Thymus (tissue), 11 donors: ENCODE data around the gene CNR1. TPM values are rescaled to one million over a fixed set of nuclear protein-coding genes. Genes with fewer than 3 reads are reported as not detected.
A peak's percentile ranks its signal among the peaks of the same experiment; 100 is the strongest.

ENCODE experiments used
- DNase-seq, 9 donors: peaks; one replicate each; pipeline ENCODE4 v3.0.0-alpha.2; 2013; ENCODE audit warnings: low spot score in 9 of 9, low read depth in 6 of 9, missing footprints in 1 of 9
- H3K27ac ChIP-seq, 2 donors: one replicate each; pipeline ENCODE4 v1.5.1; 2013; ENCODE audit warnings: control low read depth in 1 of 2, low read depth in 1 of 2, low read length in 1 of 2, mild to moderate bottlenecking in 1 of 2, moderate library complexity in 1 of 2
- H3K27me3 ChIP-seq, 2 donors: one replicate each; pipeline ENCODE4 v1.5.1; 2013; ENCODE audit warnings: low read length in 1 of 2; ENCODE audit not compliant: control insufficient read depth in 2 of 2, insufficient read depth in 1 of 2
- H3K36me3 ChIP-seq, 2 donors: one replicate each; pipeline ENCODE4 v1.5.1; 2013; ENCODE audit warnings: low read length in 1 of 2, mild to moderate bottlenecking in 1 of 2, moderate library complexity in 1 of 2; ENCODE audit not compliant: control insufficient read depth in 2 of 2, insufficient read depth in 2 of 2
- H3K4me1 ChIP-seq, 2 donors: one replicate each; pipeline ENCODE4 v1.5.1; 2013; ENCODE audit warnings: low read length in 2 of 2; ENCODE audit not compliant: control insufficient read depth in 2 of 2, insufficient read depth in 2 of 2
- H3K4me3 ChIP-seq, 2 donors: one replicate each; pipeline ENCODE4 v1.5.1; 2013; ENCODE audit warnings: low read length in 2 of 2, control low read depth in 1 of 2, mild to moderate bottlenecking in 1 of 2
- H3K9me3 ChIP-seq, 2 donors: one replicate each; pipeline ENCODE4 v1.5.1; 2013; ENCODE audit warnings: low read length in 1 of 2, mild to moderate bottlenecking in 1 of 2; ENCODE audit not compliant: control insufficient read depth in 2 of 2, insufficient read depth in 1 of 2
- WGBS: extraction: QIAGEN DNeasy Blood & Tissue Kit; methylation state at CpG from one replicate; pipeline ENCODE4 v1.1.7; 2013; 5-methylcytosine and 5-hydroxymethylcytosine counted together
- polyA plus RNA-seq: library from polyadenylated mRNA; stranded (reverse); fragments of 200-250 nt; gene quantifications from one replicate; pipeline ENCODE4 v1.2.3, GENCODE V29; 2013
- total RNA-seq: library from RNA; stranded (reverse); fragments of 120-200 nt; gene quantifications from one replicate; pipeline ENCODE4 v1.2.4, GENCODE V29; 2013
- donor health status: healthy.

Gene CNR1
- total and polyA plus RNA-seq, 2 donors = 0.90 to 2.6 TPM

GRCh38 chr6:88133718-88134117 is 32.4 kb downstream of the CNR1 start:
- WGBS = 81% methylated on average over 1 of the region's 1 CpG
- no peak overlapping the region for H3K4me3 ChIP-seq
- H3K27me3 ChIP-seq = no peaks in the 10 kb centered on the region
- no peaks in the 10 kb centered on the region for H3K36me3 ChIP-seq
- H3K9me3 ChIP-seq = no peaks in the 10 kb centered on the region
- no peaks in the 10 kb centered on the region for H3K4me1 ChIP-seq
- no peak for DNase-seq
- no peak overlapping the region for H3K27ac ChIP-seq

DNA sequence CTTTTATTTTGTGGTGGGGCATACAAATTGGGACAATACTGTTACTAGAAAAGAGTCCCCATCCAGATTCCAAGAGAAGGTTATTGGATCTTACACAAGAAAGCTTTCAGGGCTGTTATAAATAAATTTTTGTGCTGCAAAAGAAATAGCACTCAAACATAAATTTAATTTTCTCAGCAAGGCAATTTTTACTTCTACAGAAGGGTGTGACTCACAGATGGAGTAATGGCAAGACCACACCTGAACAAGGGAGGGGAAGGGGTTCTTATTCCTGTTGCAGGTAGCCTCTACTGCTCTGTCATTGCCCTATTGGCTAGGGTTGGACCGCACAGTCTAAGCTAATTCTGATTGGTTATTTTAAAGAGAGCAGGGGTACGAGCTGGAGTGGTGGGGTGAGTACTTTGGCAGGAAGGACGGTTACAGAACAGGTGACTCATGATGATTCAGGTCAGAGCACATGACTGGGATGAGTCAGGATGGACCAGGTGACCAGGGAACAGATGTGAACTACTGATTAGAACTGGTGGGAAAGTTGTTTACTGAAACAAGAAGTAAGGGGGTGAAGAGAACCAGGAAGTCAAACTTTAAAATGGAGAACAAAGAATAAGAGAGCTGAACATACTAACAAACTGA is 41.1 kb downstream of the CNR1 start:
- Histone ChIP-seq H3K27me3 (no peaks in the 10 kb centered on the region), H3K4me1 (no peaks in the 10 kb centered on the region), H3K4me3 (no peak overlapping the region), H3K36me3 (no peaks in the 10 kb centered on the region), H3K27ac (no peak overlapping the region), H3K9me3 (no peaks in the 10 kb centered on the region)
- DNase-seq = no peak
- 92% methylated on average over 3 of the region's 3 CpGs for WGBS

- no peaks in the 10 kb centered on the region for H3K9me3 ChIP-seq
- no peak for DNase-seq
- WGBS = 68% methylated on average over 1 of the region's 1 CpG
- no peak overlapping the region for H3K27ac ChIP-seq
- no peaks in the 10 kb centered on the region for H3K36me3 ChIP-seq
- no peaks in the 10 kb centered on the region for H3K4me1 ChIP-seq
- no peaks in the 10 kb centered on the region for H3K27me3 ChIP-seq
- H3K4me3 ChIP-seq = no peak overlapping the region
Measured at GRCh38 chr6:88120635-88121034, 45.5 kb downstream of the CNR1 start.

- peak in 1 of 9 donors; percentile 13 for DNase-seq
- Histone ChIP-seq H3K4me3 (no peak overlapping the region), H3K4me1 (no peaks in the 10 kb centered on the region), H3K9me3 (no peaks in the 10 kb centered on the region), H3K36me3 (no peaks in the 10 kb centered on the region), H3K27me3 (no peaks in the 10 kb centered on the region), H3K27ac (no peak overlapping the region)
- 50% methylated on average over 2 of the region's 2 CpGs for WGBS
Measured at GRCh38 chr6:88119769-88120168, 46.4 kb downstream of the CNR1 start.

DNA sequence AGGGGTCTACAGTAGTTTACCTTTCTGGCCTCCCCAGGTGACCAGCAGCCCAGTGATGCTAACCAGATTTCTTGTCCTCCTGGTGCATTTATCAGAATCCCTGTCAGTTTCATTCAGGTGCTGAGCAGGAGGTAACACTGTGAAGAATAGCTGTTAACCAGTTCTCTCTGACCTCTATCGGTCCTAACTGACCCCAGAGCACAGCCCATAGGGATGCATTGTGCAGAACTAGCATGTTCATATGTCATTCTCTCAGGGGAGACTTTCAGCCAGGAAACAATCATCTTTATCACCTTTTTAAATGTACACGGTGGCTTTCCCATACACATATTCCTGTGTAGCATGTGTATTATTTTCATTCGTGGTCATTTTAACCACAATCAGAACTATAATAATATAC is 49.9 kb downstream of the CNR1 start:
- Histone ChIP-seq H3K4me3 (no peak overlapping the region), H3K9me3 (no peaks in the 10 kb centered on the region), H3K36me3 (no peaks in the 10 kb centered on the region), H3K27ac (no peak overlapping the region), H3K4me1 (no peaks in the 10 kb centered on the region), H3K27me3 (no peaks in the 10 kb centered on the region)
- no peak for DNase-seq
- 79% methylated on average over 3 of the region's 3 CpGs for WGBS

DNA sequence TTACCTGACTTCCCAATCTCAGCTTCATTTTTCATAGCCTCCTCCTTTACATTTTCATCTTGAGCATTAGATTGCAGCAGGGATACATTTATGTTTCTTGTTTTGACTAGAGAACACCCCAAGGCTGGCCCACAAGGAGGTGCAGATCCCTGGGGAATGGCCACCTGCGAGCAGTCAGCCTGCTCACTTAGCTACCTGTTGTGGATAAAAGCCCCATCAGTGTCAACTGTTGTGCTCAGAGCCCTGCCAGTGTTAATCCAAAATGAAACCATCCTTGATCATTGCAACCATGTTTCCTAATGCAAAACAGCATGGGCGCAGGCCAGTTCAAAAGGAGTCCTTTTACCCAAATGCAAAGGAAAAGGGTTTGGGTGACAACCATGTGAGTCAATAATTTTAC is 50.8 kb downstream of the CNR1 start:
- Histone ChIP-seq H3K27me3 (no peaks in the 10 kb centered on the region), H3K9me3 (no peaks in the 10 kb centered on the region), H3K4me3 (no peak overlapping the region), H3K36me3 (no peaks in the 10 kb centered on the region), H3K4me1 (no peaks in the 10 kb centered on the region), H3K27ac (no peak overlapping the region)
- no peak for DNase-seq
- 47% methylated on average over 2 of the region's 2 CpGs for WGBS

- no peaks in the 10 kb centered on the region for H3K4me1 ChIP-seq
- H3K36me3 ChIP-seq = no peaks in the 10 kb centered on the region
- 31% methylated on average over 2 of the region's 2 CpGs for WGBS
- no peak for DNase-seq
- H3K27ac ChIP-seq = no peak overlapping the region
- no peak overlapping the region for H3K4me3 ChIP-seq
- no peaks in the 10 kb centered on the region for H3K27me3 ChIP-seq
- H3K9me3 ChIP-seq = no peaks in the 10 kb centered on the region
Measured at GRCh38 chr6:88114838-88115237, 51.3 kb downstream of the CNR1 start.

DNA sequence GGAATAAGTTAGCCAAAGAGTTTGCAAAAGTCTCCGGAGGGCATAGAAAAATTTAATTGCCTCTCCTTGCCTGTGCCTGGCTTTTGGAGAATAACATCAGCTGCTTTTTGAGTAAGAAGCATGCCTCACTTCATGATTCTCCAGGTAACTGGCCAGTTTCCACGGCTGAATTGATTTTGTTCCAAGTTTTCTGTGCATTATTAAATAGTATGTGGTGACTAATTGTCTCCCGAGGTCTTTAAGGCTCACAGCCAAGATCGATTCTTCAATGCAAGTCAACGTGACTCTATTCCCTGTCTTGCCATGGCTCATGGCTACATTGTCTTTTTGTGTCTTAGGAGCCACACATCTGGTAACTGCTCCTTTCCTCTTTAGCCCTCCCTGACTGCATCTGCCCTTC is 54.2 kb downstream of the CNR1 start:
- Histone ChIP-seq H3K9me3 (no peaks in the 10 kb centered on the region), H3K27me3 (no peaks in the 10 kb centered on the region), H3K4me3 (no peak overlapping the region), H3K4me1 (no peaks in the 10 kb centered on the region), H3K27ac (no peak overlapping the region), H3K36me3 (no peaks in the 10 kb centered on the region)
- no peak for DNase-seq
- WGBS = 86% methylated on average over 5 of the region's 5 CpGs

GRCh38 chr6:88107241-88107640 is 58.9 kb downstream of the CNR1 start:
- Histone ChIP-seq H3K27ac (no peak overlapping the region), H3K4me3 (no peak overlapping the region), H3K4me1 (no peaks in the 10 kb centered on the region), H3K9me3 (no peaks in the 10 kb centered on the region), H3K27me3 (no peaks in the 10 kb centered on the region), H3K36me3 (no peaks in the 10 kb centered on the region)
- DNase-seq = no peak
